Parathyroid adenoma (tissue), 2 donors: Measurements from ENCODE around the gene CIAO3.

Source experiments
- H2AFZ ChIP-seq: fragments of 300-600 bp; sonication (generic); one replicate; pipeline ENCODE4 v1.7.0; 2017; ENCODE audit warnings: antibody characterized with exemption, mild to moderate bottlenecking
- H3K27ac ChIP-seq: fragments of 300-600 bp; sonication (generic); one replicate; pipeline ENCODE4 v1.7.0; 2017
- H3K27me3 ChIP-seq: fragments of 300-600 bp; sonication (generic); one replicate; pipeline ENCODE4 v1.7.0; 2017; ENCODE audit warnings: low read length; ENCODE audit not compliant: control insufficient read depth, insufficient read depth
- H3K36me3 ChIP-seq: fragments of 300-600 bp; sonication (generic); one replicate; pipeline ENCODE4 v1.7.0; 2017; ENCODE audit warnings: low read length; ENCODE audit not compliant: control insufficient read depth, insufficient read depth
- H3K4me1 ChIP-seq: fragments of 300-600 bp; sonication (generic); one replicate; pipeline ENCODE4 v1.7.0; 2017; ENCODE audit warnings: control low read depth
- H3K4me2 ChIP-seq: fragments of 300-600 bp; sonication (generic); one replicate; pipeline ENCODE4 v1.7.0; 2017; ENCODE audit warnings: low read length
- H3K4me3 ChIP-seq: fragments of 300-600 bp; sonication (generic); one replicate; pipeline ENCODE4 v1.7.0; 2017; ENCODE audit warnings: low read depth, low read length
- H3K79me2 ChIP-seq: fragments of 300-600 bp; sonication (generic); one replicate; pipeline ENCODE4 v1.7.0; 2017; ENCODE audit warnings: control low read depth
- H3K9ac ChIP-seq: fragments of 300-600 bp; sonication (generic); one replicate; pipeline ENCODE4 v1.7.0; 2017; ENCODE audit warnings: mild to moderate bottlenecking
- H3K9me3 ChIP-seq: fragments of 300-600 bp; sonication (generic); one replicate; pipeline ENCODE4 v1.7.0; 2017; ENCODE audit warnings: low read length; ENCODE audit not compliant: control insufficient read depth
- TF ChIP-seq, protein P1 (sequence below): fragments of 300-600 bp; sonication (generic); IDR thresholded peaks from one replicate; pipeline ENCODE4 v1.7.0; 2017; ENCODE audit warnings: antibody characterized with exemption, mild to moderate bottlenecking
- donor health status: primary hyperparathyroidism.

Gene CIAO3

DNA sequence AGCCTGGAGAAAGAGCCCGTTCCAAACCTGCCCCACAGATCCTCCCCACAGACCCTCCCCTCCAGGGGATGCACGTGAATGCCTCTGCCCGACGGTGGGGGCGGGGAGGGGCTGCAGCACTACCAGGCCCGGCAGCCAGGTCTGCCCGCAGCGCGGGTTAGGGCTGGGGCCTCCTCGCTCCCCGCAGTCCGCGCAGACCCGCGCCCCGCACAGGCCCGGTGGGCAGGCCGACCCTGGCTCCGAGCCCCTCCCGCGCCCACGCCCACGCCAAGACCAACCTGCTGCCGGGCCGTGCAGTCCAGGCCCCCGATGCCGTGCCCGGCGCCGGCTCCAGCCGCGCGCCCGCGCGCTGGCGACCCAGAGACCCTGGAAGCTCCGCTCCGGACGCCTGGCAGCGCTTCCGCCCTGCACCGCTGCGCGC is 47.2 kb upstream of the CIAO3 start, which contains the start of gene RPUSD1:
TSS of gene RPUSD1 (minus strand) at position 404 of the 421 bp plus-strand sequence. CDS start 644 bp downstream, outside the sequence.
- H3K4me2 ChIP-seq, result peak within 1 kb of the TSS; percentile 98

DNA sequence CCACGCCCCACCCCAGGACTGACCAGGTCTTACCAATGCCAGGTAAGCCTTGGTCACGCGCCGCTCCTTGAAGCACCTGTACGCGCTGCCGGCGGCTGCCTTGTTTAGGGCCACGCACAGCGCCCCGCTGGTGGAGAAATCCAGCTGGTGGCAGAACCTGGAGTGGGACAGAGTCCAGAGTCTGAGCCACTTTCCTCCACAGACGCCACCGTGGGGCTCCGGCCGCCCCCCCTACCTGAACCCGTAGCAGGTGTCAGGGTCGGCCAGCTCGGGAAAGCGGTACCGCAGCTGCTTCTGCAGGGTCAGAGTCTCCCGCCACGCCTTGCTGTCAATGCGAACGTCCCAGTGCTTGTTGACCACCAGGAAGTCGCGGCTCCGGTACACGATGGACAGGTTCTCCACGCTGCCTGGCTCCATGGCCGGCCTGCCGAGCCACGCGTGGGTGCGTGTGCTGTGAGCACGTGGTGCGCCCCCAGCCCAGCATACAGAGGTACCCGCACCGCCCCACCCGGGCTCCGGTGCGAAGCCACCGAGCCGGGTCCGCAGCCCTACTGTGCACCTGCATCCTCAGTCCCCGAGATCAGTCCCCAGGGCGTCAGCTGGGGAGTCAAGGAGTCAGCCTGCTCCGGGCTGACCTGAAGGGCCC is 46.6 kb upstream of the CIAO3 start:
- Histone ChIP-seq H3K79me2 (no peaks in the 10 kb centered on the region), H3K9me3 (no peaks in the 10 kb centered on the region), H3K27ac (no peak overlapping the region), H3K27me3 (no peaks in the 10 kb centered on the region), H3K9ac (peak overlapping the region; percentile 53), H3K4me2 (peak overlapping the region; percentile 98), H2AFZ (peak overlapping the region; percentile 72), H3K4me3 (peak overlapping the region; percentile 64), H3K36me3 (no peaks in the 10 kb centered on the region), H3K4me1 (peaks cover 7% of the 10 kb centered on the region)
- TF ChIP-seq, protein P1, sequence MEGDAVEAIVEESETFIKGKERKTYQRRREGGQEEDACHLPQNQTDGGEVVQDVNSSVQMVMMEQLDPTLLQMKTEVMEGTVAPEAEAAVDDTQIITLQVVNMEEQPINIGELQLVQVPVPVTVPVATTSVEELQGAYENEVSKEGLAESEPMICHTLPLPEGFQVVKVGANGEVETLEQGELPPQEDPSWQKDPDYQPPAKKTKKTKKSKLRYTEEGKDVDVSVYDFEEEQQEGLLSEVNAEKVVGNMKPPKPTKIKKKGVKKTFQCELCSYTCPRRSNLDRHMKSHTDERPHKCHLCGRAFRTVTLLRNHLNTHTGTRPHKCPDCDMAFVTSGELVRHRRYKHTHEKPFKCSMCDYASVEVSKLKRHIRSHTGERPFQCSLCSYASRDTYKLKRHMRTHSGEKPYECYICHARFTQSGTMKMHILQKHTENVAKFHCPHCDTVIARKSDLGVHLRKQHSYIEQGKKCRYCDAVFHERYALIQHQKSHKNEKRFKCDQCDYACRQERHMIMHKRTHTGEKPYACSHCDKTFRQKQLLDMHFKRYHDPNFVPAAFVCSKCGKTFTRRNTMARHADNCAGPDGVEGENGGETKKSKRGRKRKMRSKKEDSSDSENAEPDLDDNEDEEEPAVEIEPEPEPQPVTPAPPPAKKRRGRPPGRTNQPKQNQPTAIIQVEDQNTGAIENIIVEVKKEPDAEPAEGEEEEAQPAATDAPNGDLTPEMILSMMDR, result no peak

More for the DNA sequence above, 47.2 kb upstream of the CIAO3 start, which contains the start of gene RPUSD1:
- peaks cover 7% of the 10 kb centered on the region for H3K4me1 ChIP-seq
- TF ChIP-seq, protein P1, result no peak
- no peaks in the 10 kb centered on the region for H3K36me3 ChIP-seq
- no peaks in the 10 kb centered on the region for H3K9me3 ChIP-seq
- peak within 1 kb of the TSS; percentile 53 for H3K9ac ChIP-seq
- H3K79me2 ChIP-seq, result no peaks in the 10 kb centered on the region
- no peaks in the 10 kb centered on the region for H3K27me3 ChIP-seq
- peak within 1 kb of the TSS; percentile 93 for H2AFZ ChIP-seq
- H3K4me3 ChIP-seq, result peak within 1 kb of the TSS; percentile 64
- H3K27ac ChIP-seq, result no peak within 1 kb of the TSS

DNA sequence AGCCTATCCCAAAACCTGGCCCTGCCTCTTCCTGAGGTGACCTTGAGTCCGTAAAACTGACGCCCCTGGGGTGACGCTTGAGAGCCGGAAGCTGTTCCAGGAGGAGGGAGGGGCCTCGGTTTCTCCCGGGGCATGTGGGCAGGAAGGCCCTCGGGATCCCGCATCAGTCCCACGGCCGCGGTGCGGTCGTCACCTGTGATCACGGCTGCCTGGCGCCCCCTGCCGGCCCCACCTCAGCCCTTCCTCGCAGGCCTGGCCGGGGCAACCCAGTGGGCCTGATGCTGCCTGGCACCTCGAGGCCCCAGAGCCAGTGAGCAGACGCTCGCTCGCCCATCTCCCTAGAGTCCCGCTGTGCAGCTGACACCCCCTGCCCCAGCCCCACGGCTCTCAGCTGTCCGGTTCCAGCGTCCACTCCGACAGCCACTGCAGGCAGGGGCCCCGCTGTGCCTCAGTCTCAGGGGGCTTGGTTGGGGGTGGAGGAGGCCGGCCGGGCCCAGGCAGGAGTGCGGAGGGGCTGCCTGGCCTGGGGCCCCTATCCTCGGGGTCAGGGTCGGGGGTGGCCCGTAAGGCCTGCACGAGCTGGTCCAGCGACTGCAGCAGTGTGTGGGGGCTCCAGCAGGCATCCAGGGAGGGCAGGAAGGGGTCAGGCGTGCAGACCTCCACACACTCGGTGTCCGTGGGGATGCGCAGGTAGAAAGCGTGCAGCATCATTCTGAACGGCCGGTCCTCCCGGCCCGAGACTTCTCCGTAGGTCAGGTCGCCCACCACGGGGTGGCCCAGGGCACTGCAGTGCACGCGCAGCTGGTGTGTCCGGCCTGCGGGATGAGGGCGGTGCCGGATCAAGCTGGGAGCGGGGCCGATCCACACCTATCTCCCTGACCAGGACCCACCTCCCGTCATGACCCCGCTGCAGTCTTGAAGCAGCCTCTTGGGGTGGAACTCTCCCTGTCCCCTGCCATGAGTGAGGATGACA is 45.1 kb upstream of the CIAO3 start:
- Histone ChIP-seq H3K9me3 (no peaks in the 10 kb centered on the region), H3K27ac (no peak overlapping the region), H3K4me3 (no peak overlapping the region), H3K79me2 (no peaks in the 10 kb centered on the region), H3K36me3 (no peaks in the 10 kb centered on the region), H3K4me1 (peaks cover 7% of the 10 kb centered on the region), H2AFZ (peak overlapping the region; percentile 15), H3K27me3 (no peaks in the 10 kb centered on the region), H3K4me2 (no peak overlapping the region), H3K9ac (no peak overlapping the region)
- TF ChIP-seq, protein P1, result peak; percentile 63

DNA sequence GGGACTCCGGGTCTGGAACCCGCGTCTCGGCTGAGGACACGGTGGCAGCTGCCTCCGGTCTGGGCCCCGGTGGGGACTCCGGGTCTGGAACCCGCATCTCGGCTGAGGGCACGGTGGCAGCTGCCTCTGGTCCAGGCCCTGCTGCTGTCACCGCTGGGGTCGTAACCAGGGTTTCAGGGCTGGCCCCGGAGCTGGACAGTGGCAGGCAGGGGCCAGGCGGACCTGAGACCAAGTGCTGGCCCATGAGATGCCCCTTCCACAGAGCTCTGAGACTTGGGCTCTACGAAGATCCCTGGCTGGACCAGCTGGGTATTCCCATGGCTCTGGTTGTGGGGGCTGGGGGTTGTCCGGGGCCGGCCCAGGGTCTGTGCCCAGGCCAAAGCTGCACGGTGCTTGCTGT is 43.6 kb upstream of the CIAO3 start:
- Histone ChIP-seq H3K36me3 (no peaks in the 10 kb centered on the region), H3K4me2 (no peak overlapping the region), H3K9ac (no peak overlapping the region), H3K27ac (no peak overlapping the region), H2AFZ (no peak overlapping the region), H3K9me3 (no peaks in the 10 kb centered on the region), H3K4me3 (no peak overlapping the region), H3K4me1 (peaks cover 7% of the 10 kb centered on the region), H3K79me2 (no peaks in the 10 kb centered on the region), H3K27me3 (no peaks in the 10 kb centered on the region)
- TF ChIP-seq, protein P1, result no peak
